ENCODE results near the gene CLEC4M.

CLEC4M gene

DNA sequence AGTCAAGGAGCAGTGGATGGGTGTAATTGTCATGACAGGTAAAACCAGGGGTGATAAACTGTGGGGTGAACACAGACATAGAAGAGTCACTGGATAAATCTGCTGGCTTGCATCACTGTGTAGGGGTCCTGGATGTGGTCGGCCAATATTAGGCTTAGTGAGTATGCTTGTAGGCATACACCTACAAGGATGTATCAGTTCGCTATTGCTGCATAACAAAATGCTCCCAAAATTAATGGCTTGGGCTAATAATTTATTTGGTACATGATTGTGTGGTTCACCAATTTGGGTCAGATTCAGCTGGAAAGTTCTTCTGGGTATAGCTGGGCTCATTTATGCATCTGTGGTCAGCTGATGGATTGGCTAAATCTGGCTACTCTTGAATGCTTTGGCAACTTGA lies 55.8 kb downstream of the CLEC4M start (continued):
- TF ChIP-seq, protein P1, sequence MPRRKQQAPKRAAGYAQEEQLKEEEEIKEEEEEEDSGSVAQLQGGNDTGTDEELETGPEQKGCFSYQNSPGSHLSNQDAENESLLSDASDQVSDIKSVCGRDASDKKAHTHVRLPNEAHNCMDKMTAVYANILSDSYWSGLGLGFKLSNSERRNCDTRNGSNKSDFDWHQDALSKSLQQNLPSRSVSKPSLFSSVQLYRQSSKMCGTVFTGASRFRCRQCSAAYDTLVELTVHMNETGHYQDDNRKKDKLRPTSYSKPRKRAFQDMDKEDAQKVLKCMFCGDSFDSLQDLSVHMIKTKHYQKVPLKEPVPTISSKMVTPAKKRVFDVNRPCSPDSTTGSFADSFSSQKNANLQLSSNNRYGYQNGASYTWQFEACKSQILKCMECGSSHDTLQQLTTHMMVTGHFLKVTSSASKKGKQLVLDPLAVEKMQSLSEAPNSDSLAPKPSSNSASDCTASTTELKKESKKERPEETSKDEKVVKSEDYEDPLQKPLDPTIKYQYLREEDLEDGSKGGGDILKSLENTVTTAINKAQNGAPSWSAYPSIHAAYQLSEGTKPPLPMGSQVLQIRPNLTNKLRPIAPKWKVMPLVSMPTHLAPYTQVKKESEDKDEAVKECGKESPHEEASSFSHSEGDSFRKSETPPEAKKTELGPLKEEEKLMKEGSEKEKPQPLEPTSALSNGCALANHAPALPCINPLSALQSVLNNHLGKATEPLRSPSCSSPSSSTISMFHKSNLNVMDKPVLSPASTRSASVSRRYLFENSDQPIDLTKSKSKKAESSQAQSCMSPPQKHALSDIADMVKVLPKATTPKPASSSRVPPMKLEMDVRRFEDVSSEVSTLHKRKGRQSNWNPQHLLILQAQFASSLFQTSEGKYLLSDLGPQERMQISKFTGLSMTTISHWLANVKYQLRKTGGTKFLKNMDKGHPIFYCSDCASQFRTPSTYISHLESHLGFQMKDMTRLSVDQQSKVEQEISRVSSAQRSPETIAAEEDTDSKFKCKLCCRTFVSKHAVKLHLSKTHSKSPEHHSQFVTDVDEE (CRISPR knock-in tag; IDR thresholded peaks at IDR 0.05): no peak
- TF ChIP-seq OSR1 (CRISPR knock-in tag; IDR thresholded peaks at IDR 0.05): no peak
- no peak for TF ChIP-seq RARB (CRISPR knock-in tag; IDR thresholded peaks at IDR 0.05)
- TF ChIP-seq ZNF70 (CRISPR knock-in tag; IDR thresholded peaks at IDR 0.05): no peak
- no peak for TF ChIP-seq PPARA (CRISPR knock-in tag; IDR thresholded peaks at IDR 0.05; ENCODE audit: borderline replicate concordance)
- no peak for TF ChIP-seq ZNF8 (CRISPR knock-in tag; IDR thresholded peaks at IDR 0.05)

Data from SK-N-SH treated with all-trans-retinoic acid at 6 μM for 48 hours (cell line).